Measurements from ENCODE around the gene IL12B.
"Not testable (repeated sequence)": the region's sequence is repeated elsewhere in the genome, so short reads cannot be mapped to it uniquely, and the experiment has no call there.

IL12B gene

GRCh38 chr5:159294921-159295320 is 35.4 kb downstream of the IL12B start:
- DNase-seq (ENCODE audit: low read depth in 2 of 2) = no peak

- no peak for DNase-seq (ENCODE audit: low read depth in 2 of 2)
Measured at GRCh38 chr5:159290741-159291140, 39.5 kb downstream of the IL12B start.

- DNase-seq (ENCODE audit: low read depth in 2 of 2) = no peak
Measured at GRCh38 chr5:159286420-159287035, 43.8 kb downstream of the IL12B start.

- no peak for DNase-seq (ENCODE audit: low read depth in 2 of 2)
Measured at GRCh38 chr5:159274676-159275075, 55.6 kb downstream of the IL12B start.

- DNase-seq (ENCODE audit: low read depth in 2 of 2) = no peak
Measured at GRCh38 chr5:159273923-159274322, 56.4 kb downstream of the IL12B start.

GRCh38 chr5:159269723-159270122 is 60.6 kb downstream of the IL12B start:
- DNase-seq (ENCODE audit: low read depth in 2 of 2) = no peak

GRCh38 chr5:159266764-159267163 is 63.5 kb downstream of the IL12B start:
- not testable (repeated sequence) for DNase-seq (ENCODE audit: low read depth in 2 of 2)
